ENCODE measurements around the gene BTBD17.
"Not testable (repeated sequence)": the region's sequence is repeated elsewhere in the genome, so short reads cannot be mapped to it uniquely, and the experiment has no call there.

Gene BTBD17, protein sequence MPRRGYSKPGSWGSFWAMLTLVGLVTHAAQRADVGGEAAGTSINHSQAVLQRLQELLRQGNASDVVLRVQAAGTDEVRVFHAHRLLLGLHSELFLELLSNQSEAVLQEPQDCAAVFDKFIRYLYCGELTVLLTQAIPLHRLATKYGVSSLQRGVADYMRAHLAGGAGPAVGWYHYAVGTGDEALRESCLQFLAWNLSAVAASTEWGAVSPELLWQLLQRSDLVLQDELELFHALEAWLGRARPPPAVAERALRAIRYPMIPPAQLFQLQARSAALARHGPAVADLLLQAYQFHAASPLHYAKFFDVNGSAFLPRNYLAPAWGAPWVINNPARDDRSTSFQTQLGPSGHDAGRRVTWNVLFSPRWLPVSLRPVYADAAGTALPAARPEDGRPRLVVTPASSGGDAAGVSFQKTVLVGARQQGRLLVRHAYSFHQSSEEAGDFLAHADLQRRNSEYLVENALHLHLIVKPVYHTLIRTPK

DNA sequence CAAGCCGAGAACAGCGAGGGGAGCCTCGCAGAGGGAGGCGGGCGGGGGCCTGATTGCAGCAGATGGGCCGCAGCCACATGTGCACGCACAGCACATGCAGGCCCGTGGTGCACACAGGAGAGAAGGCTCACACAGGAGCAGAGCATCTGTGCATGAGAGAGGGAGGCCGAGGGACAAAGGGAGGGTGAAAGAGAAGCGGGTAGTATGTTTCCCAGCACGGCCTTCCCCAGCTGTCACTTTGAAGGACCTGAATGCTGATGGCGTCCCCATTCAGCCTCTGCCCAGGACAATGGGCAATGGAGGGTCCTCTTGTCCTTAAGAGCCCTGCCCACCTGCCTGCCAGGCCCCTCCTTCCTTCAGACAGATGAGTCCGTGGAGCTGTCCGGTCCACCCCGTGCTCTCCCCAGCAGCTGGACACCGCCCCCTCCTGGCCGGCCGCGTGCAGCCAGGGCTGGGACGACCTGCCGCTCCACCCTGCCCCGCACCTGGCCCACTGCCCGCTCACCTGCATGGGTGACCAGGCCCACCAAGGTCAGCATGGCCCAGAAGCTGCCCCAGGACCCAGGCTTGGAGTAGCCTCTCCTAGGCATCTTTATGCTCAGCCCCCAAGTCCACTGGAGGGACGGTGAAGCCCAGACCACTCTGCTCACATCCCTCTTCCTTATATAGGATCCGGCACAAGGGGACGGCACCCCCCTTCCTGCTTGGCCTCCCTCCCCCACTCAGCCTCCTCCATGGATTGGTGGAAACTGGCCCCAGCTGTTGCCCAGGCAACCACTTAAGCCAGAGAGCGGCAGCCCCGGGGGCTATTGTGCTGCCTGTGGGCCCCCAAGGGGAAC lies at the start of gene BTBD17:
Gene BTBD17 (minus strand): TSS at position 639 of the 839 bp plus-strand sequence. CDS start 49 bp downstream, at position 590.
- H3K4me3 ChIP-seq (ENCODE audit: low read length): no peak within 1 kb of the TSS
- DNase-seq (ENCODE audit: low read depth): peak; percentile 50
- H3K27me3 ChIP-seq (replicated peaks; ENCODE audit: control insufficient read depth, insufficient read depth, low read length): peaks cover 65% of the 10 kb centered on the region

DNA sequence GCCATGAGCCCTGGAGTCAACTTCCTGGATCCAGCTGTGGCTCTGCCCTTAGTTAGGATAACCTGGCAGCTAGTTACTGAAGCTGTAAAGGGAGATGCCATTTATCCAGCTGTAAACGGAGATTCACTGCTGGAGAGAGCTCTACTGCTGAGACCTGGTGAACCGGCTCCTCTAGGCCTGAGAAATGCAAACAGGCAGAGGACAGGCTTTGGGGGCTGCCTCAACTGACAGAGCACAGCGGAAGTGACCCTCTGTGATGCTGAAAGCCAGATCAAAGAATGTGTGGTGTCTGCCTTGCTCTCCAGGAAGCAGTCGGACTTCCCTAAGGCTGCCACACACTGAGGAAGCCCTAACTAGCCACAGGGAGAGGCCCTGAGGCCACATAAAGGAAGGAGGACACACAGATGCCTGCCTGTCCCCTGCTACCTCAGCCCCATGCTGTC lies 48.4 kb upstream of the BTBD17 start:
- Histone ChIP-seq H3K9ac (ENCODE audit: low read length) (no peak overlapping the region), H3K27me3 (replicated peaks; ENCODE audit: control insufficient read depth, insufficient read depth, low read length) (peaks cover 14% of the 10 kb centered on the region), H3K36me3 (ENCODE audit: control insufficient read depth, insufficient read depth, low read length, severe bottlenecking) (no peaks in the 10 kb centered on the region), H3K4me3 (ENCODE audit: low read length) (no peak overlapping the region), H3K9me3 (ENCODE audit: control insufficient read depth, low read length) (no peaks in the 10 kb centered on the region), H3K4me1 (ENCODE audit: control insufficient read depth, insufficient read depth, low read length) (no peaks in the 10 kb centered on the region)
- no peak for DNase-seq (ENCODE audit: low read depth)

More for the DNA sequence above, at the start of gene BTBD17:
- H3K36me3 ChIP-seq (ENCODE audit: control insufficient read depth, insufficient read depth, low read length, severe bottlenecking): no peaks in the 10 kb centered on the region
- H3K4me1 ChIP-seq (ENCODE audit: control insufficient read depth, insufficient read depth, low read length): no peaks in the 10 kb centered on the region
- no peak within 1 kb of the TSS for H3K9ac ChIP-seq (ENCODE audit: low read length)
- no peaks in the 10 kb centered on the region for H3K9me3 ChIP-seq (ENCODE audit: control insufficient read depth, low read length)

DNA sequence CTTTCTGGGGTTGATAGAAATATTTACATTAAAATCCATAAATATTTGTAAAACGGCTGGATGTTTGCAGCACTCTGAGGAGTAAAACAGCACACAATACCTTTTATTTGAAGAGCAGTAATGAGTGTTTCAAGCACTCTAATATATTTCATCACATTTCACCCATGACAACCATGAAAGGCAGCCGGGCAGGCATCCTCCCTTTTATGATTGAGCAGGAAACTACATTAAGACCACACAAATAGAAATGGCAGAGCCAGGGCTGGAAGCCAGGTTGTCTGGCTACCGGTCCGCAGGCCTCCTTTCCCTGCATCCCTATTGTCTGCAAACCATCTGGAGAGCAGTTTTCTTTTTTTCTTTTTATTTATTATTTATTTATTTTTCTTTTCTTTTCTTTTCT lies 47.1 kb upstream of the BTBD17 start:
- Histone ChIP-seq H3K36me3 (ENCODE audit: control insufficient read depth, insufficient read depth, low read length, severe bottlenecking) (no peaks in the 10 kb centered on the region), H3K9me3 (ENCODE audit: control insufficient read depth, low read length) (no peaks in the 10 kb centered on the region), H3K4me3 (ENCODE audit: low read length) (no peak overlapping the region), H3K27me3 (replicated peaks; ENCODE audit: control insufficient read depth, insufficient read depth, low read length) (peaks cover 26% of the 10 kb centered on the region), H3K9ac (ENCODE audit: low read length) (no peak overlapping the region), H3K4me1 (ENCODE audit: control insufficient read depth, insufficient read depth, low read length) (no peaks in the 10 kb centered on the region)
- DNase-seq (ENCODE audit: low read depth): no peak

DNA sequence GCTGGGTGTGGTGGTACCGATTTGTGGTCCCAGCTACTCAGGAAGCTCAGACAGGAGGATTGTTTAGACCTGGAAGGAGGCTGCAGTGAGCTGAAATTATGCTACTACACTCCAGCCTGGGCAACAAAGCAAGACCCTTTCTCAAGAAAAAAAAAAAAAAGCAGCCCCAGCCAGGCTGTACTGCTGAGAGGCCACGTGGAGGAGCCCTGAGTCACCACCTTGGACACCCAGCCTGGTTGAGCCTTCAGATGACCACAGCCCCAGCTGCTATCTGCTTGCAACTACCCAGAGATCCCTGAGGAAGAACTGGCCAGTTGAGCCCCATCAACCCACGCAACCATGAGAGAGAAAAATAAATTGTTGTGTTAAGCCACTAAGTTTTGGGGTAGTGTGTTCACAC lies 46.6 kb upstream of the BTBD17 start:
- Histone ChIP-seq H3K4me1 (ENCODE audit: control insufficient read depth, insufficient read depth, low read length) (no peaks in the 10 kb centered on the region), H3K27me3 (replicated peaks; ENCODE audit: control insufficient read depth, insufficient read depth, low read length) (peaks cover 30% of the 10 kb centered on the region), H3K4me3 (ENCODE audit: low read length) (no peak overlapping the region), H3K36me3 (ENCODE audit: control insufficient read depth, insufficient read depth, low read length, severe bottlenecking) (no peaks in the 10 kb centered on the region), H3K9me3 (ENCODE audit: control insufficient read depth, low read length) (no peaks in the 10 kb centered on the region), H3K9ac (ENCODE audit: low read length) (no peak overlapping the region)
- DNase-seq (ENCODE audit: low read depth): no peak

DNA sequence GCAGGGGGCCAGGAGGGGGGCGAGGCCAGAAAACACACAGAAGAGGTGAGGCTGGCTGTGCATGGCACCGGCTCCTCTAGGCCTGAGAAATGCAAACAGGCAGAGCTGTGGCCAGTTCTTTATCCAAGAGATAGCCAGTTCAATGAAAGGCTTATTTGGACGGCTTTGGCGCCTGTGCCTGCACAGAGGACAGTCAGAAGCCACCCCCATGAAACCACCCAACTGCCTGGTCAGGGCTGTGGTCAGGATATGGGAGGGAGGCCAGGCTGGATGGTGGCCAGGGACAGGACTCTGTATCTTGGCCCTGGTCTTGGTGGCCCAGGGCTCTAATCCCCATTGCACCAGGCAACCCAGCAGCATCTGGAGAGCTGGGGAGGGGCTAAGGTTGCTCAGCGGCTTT lies 45.7 kb upstream of the BTBD17 start:
- Histone ChIP-seq H3K27me3 (replicated peaks; ENCODE audit: control insufficient read depth, insufficient read depth, low read length) (peaks cover 30% of the 10 kb centered on the region), H3K9me3 (ENCODE audit: control insufficient read depth, low read length) (no peaks in the 10 kb centered on the region), H3K36me3 (ENCODE audit: control insufficient read depth, insufficient read depth, low read length, severe bottlenecking) (no peaks in the 10 kb centered on the region), H3K9ac (ENCODE audit: low read length) (no peak overlapping the region), H3K4me1 (ENCODE audit: control insufficient read depth, insufficient read depth, low read length) (no peaks in the 10 kb centered on the region), H3K4me3 (ENCODE audit: low read length) (no peak overlapping the region)
- no peak for DNase-seq (ENCODE audit: low read depth)

DNA sequence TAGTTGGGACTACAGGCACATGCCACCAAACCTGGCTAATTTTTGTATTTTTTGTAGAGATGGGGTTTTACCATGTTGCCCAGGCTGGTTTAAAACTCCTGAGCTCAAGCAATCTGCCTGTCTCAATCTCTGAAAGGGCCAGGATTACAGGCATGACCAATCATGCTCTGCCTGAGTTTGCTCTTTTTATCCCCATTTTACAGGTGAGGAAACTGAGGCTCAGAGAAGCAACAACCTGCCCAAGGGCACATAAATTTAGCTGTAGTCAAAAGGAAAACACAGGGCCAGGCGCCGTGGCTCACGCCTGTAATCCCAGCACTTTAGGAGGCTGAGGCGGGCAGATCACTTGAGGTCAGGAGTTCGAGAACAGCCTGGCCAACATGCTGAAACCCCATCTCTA lies 43.6 kb upstream of the BTBD17 start:
- H3K9ac ChIP-seq (ENCODE audit: low read length); H3K4me3 ChIP-seq (ENCODE audit: low read length); H3K4me1 ChIP-seq (ENCODE audit: control insufficient read depth, insufficient read depth, low read length); DNase-seq (ENCODE audit: low read depth); H3K9me3 ChIP-seq (ENCODE audit: control insufficient read depth, low read length); H3K36me3 ChIP-seq (ENCODE audit: control insufficient read depth, insufficient read depth, low read length, severe bottlenecking): not testable (repeated sequence)
- peaks cover 24% of the 10 kb centered on the region for H3K27me3 ChIP-seq (replicated peaks; ENCODE audit: control insufficient read depth, insufficient read depth, low read length)

DNA sequence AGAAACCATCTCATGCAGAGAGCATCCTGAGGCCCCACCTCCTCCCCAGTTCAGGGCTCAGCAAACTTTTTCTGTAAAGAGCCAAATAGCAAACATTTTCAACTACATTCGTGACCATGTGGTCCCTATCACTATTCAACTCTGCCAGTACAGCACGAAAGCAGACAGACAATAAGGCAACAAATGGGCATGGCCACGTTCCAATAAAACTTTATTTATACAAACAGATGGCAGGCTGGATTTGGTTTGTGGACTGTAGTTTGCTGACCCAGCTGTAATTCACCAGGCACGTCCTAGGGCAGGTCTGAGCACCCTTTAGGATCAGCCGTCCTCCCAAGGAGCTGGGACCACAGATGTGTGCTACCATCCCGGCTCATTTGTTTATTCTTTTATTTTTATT lies 43.1 kb upstream of the BTBD17 start:
- Histone ChIP-seq H3K36me3 (ENCODE audit: control insufficient read depth, insufficient read depth, low read length, severe bottlenecking) (no peaks in the 10 kb centered on the region), H3K9ac (ENCODE audit: low read length) (no peak overlapping the region), H3K9me3 (ENCODE audit: control insufficient read depth, low read length) (no peaks in the 10 kb centered on the region), H3K4me1 (ENCODE audit: control insufficient read depth, insufficient read depth, low read length) (no peaks in the 10 kb centered on the region), H3K4me3 (ENCODE audit: low read length) (no peak overlapping the region), H3K27me3 (replicated peaks; ENCODE audit: control insufficient read depth, insufficient read depth, low read length) (peaks cover 24% of the 10 kb centered on the region)
- no peak for DNase-seq (ENCODE audit: low read depth)

DNA sequence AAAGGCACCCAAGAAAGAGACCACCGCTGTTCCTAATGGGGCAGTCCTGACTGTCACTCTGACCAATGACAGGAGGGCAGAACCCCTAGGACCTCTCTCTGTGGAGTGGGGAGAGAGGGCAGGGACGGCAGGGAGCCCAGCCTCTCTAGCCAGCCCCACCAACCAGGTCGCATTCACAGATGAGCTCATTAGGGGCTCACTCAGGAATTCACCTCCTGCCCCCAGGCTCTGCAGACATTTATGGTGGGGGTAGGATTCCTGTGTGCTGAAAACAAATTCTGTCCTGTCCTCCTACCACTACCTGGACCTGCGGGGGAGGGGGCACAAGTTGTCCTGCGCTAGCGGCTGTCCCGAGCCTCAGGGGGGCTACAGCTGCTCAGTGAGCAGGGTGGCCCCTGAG lies 42.5 kb upstream of the BTBD17 start:
- no peaks in the 10 kb centered on the region for H3K9me3 ChIP-seq (ENCODE audit: control insufficient read depth, low read length)
- no peak for DNase-seq (ENCODE audit: low read depth)
- no peak overlapping the region for H3K9ac ChIP-seq (ENCODE audit: low read length)
- peaks cover 24% of the 10 kb centered on the region for H3K27me3 ChIP-seq (replicated peaks; ENCODE audit: control insufficient read depth, insufficient read depth, low read length)
- no peaks in the 10 kb centered on the region for H3K4me1 ChIP-seq (ENCODE audit: control insufficient read depth, insufficient read depth, low read length)
- no peaks in the 10 kb centered on the region for H3K36me3 ChIP-seq (ENCODE audit: control insufficient read depth, insufficient read depth, low read length, severe bottlenecking)
- no peak overlapping the region for H3K4me3 ChIP-seq (ENCODE audit: low read length)

DNA sequence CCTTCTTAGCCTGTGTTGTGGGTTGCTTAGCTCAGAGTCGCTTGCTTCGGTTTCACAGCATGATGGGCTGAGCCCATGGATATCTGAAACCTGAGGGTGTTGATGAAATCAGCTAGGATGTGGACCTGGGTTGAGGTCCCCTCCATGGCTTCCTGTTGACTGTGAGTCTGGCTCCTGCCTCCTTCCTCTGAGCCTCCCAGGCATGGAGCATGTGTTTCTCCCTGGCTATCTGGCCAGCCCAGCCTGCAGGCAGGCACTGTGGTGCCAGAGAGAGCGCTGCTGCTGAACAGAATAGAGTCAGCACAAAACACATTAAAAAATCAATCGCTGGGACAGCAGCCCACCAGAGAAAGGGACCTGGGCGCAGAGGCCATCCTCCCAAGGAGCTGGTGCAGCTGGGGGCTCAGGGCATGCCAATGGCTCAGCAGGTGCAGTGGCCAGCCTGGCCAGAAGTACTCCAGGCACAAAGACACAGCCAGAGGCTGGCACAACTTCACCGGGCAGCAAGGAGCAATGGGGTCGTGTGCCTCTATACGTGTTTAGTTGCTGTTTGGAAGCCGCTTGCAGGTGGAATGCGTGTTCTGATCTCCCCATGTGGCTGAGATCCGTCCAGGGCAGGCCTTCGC lies 42.0 kb upstream of the BTBD17 start:
- Histone ChIP-seq H3K27me3 (replicated peaks; ENCODE audit: control insufficient read depth, insufficient read depth, low read length) (peaks cover 24% of the 10 kb centered on the region), H3K9me3 (ENCODE audit: control insufficient read depth, low read length) (no peaks in the 10 kb centered on the region), H3K4me1 (ENCODE audit: control insufficient read depth, insufficient read depth, low read length) (no peaks in the 10 kb centered on the region), H3K9ac (ENCODE audit: low read length) (no peak overlapping the region), H3K36me3 (ENCODE audit: control insufficient read depth, insufficient read depth, low read length, severe bottlenecking) (no peaks in the 10 kb centered on the region), H3K4me3 (ENCODE audit: low read length) (no peak overlapping the region)
- no peak for DNase-seq (ENCODE audit: low read depth)

DNA sequence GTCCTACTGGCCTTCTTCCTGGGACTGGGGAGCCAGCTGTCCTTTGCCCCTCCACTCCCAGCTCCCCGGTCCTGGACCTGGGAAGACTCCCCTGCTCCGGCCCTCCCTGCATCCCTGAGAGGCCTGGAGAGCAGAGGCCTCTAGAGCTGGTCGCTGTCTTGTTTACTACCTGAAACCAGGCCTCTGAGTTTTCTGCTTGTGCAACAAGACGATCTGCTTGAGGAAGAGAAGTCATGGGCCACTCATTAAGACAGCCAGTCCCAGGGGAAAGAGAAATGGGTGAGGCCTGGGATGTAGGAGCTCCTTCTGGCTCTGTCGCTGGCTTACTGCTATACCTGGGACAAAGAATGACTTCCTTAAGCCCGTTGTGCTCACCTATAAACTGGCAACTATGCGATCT lies 40.4 kb upstream of the BTBD17 start:
- H3K9ac ChIP-seq (ENCODE audit: low read length): no peak overlapping the region
- H3K27me3 ChIP-seq (replicated peaks; ENCODE audit: control insufficient read depth, insufficient read depth, low read length): peaks cover 26% of the 10 kb centered on the region
- DNase-seq (ENCODE audit: low read depth): no peak
- H3K9me3 ChIP-seq (ENCODE audit: control insufficient read depth, low read length): no peaks in the 10 kb centered on the region
- H3K4me3 ChIP-seq (ENCODE audit: low read length): no peak overlapping the region
- H3K36me3 ChIP-seq (ENCODE audit: control insufficient read depth, insufficient read depth, low read length, severe bottlenecking): no peaks in the 10 kb centered on the region
- H3K4me1 ChIP-seq (ENCODE audit: control insufficient read depth, insufficient read depth, low read length): no peaks in the 10 kb centered on the region

DNA sequence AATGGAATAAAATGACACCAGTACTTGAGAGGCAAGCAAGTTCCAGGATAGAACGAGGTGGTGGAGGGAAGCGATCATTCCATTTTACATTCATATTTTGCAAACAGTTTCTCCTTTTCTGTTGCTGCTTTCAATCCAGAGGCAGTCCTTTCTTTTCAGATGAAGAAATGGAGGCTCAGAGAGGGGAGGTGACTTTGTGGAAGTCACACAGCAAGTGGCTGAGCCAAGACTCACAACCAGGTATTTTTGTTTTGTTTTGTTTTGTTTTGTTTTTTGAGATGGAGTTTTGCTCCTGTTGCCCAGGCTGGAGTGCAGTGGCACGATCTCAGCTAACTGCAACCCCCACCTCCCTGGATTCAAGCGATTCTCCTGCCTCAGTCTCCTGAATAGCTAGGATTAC lies 34.9 kb upstream of the BTBD17 start:
- Histone ChIP-seq H3K9me3 (ENCODE audit: control insufficient read depth, low read length) (no peaks in the 10 kb centered on the region), H3K9ac (ENCODE audit: low read length) (no peak overlapping the region), H3K4me3 (ENCODE audit: low read length) (no peak overlapping the region), H3K27me3 (replicated peaks; ENCODE audit: control insufficient read depth, insufficient read depth, low read length) (peaks cover 4% of the 10 kb centered on the region), H3K36me3 (ENCODE audit: control insufficient read depth, insufficient read depth, low read length, severe bottlenecking) (no peaks in the 10 kb centered on the region), H3K4me1 (ENCODE audit: control insufficient read depth, insufficient read depth, low read length) (peaks cover 27% of the 10 kb centered on the region)
- no peak for DNase-seq (ENCODE audit: low read depth)

Data from adipocyte (in vitro differentiated cells).